ENCODE results near the gene ARFGAP1.

Gene ARFGAP1

DNA sequence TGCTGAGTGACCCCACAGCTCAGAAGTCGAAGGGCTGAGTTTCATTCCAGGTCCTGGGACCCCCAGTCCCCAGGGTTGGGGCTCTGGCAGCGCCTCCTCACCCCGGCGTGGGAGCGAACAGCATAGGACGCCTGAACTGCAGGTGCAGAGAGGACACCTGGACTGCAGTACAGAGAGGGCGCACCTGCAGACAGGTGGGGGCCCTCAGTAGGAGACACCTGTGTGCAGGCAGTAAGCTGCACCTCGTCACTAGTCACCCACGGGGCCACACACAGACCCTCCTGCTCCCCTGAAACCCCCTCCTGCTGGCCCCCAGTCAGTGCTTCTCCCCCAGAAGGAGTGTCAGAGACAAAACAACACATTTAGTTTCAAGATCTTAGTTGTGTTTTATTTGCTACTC is 9.8 kb upstream of the ARFGAP1 start:
- in situ Hi-C loops (cut with HindIII; ENCODE audit: low sequenced_read_pairs) = no loop called here
- TF ChIP-seq, protein P1, sequence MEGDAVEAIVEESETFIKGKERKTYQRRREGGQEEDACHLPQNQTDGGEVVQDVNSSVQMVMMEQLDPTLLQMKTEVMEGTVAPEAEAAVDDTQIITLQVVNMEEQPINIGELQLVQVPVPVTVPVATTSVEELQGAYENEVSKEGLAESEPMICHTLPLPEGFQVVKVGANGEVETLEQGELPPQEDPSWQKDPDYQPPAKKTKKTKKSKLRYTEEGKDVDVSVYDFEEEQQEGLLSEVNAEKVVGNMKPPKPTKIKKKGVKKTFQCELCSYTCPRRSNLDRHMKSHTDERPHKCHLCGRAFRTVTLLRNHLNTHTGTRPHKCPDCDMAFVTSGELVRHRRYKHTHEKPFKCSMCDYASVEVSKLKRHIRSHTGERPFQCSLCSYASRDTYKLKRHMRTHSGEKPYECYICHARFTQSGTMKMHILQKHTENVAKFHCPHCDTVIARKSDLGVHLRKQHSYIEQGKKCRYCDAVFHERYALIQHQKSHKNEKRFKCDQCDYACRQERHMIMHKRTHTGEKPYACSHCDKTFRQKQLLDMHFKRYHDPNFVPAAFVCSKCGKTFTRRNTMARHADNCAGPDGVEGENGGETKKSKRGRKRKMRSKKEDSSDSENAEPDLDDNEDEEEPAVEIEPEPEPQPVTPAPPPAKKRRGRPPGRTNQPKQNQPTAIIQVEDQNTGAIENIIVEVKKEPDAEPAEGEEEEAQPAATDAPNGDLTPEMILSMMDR (IDR thresholded peaks at IDR 0.05; ENCODE audit: low read depth, low read length) = no peak
- no peak overlapping the region for H3K4me3 ChIP-seq (ENCODE audit: low read depth, low read length)
- DNase-seq (ENCODE audit: low read depth, low spot score) = no peak

DNA sequence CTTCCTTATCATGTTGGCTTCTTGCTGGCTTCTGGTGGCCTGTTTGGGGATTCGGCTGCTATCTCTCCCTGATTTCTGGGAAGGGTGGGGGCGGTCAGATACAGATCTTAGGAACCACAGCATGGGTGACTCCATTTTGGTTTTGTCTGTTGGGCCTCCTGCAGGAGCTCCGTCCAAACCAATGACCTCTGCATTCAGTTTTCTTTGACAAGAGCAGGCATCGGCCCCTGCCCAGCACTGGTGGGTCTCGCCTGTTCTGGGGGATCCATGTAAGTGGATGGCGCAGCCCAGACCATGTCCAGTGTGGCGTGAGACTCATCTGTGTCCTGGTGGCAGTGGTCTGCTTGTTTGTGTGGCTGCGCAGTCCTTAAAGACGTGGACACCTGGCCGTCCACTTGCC is 8.6 kb upstream of the ARFGAP1 start:
- TF ChIP-seq, protein P1 (IDR thresholded peaks at IDR 0.05; ENCODE audit: low read depth, low read length) = no peak
- in situ Hi-C loops (cut with HindIII; ENCODE audit: low sequenced_read_pairs) = no loop called here
- no peak overlapping the region for H3K4me3 ChIP-seq (ENCODE audit: low read depth, low read length)
- DNase-seq (ENCODE audit: low read depth, low spot score) = no peak

DNA sequence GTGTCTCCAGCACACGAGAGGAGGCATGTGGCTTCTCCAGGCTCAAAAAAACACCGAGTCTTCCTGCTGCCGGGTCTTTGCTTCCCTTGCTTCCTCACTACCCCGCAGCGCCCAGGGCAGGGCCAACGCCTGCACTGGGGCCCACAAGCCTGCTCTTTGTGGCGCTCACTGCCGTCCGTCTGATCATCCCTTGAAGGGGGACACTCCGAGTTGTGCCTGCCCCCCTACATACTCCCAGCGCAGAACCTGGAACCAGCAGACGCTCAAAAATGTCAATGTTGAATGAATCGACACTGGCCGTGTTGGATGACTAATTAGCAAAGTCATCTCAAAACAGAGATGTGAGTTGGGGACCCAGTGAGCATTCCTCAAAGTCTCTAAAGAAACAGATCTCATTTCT is 8.1 kb upstream of the ARFGAP1 start:
- no peak for DNase-seq (ENCODE audit: low read depth, low spot score)
- TF ChIP-seq, protein P1 (IDR thresholded peaks at IDR 0.05; ENCODE audit: low read depth, low read length) = no peak
- in situ Hi-C loops (cut with HindIII; ENCODE audit: low sequenced_read_pairs) = no loop called here
- H3K4me3 ChIP-seq (ENCODE audit: low read depth, low read length) = no peak overlapping the region

DNA sequence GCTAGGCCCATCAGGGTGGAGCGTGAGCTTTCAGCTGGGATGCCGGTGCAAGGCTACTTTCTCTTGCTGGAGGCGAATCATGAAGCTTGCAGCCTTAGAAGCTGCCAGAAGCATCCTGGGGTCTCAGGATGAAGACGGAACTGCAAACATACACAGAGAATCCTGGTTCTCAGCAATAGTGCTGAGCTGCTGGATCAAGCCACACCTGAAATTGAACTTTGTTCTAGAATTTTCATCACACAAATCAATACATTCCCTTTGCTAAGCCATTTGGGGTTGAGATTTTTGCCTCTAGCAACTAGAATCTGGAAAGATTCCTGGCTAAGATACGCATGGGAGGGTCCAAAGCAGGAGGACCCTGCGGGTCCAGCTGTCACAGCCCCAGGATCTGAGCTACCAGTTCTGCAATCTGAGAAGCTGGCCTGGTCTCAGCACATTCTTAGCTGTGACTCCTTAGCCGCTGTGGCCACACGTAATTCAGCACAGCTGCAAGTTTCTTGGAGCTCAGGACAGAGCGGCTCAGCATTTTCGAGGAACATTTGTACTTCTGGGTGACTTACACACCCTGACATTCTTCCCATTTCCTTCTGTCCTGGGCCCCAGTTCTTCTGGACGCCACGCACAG is 6.6 kb upstream of the ARFGAP1 start:
- H3K4me3 ChIP-seq (ENCODE audit: low read depth, low read length) = no peak overlapping the region
- TF ChIP-seq, protein P1 (IDR thresholded peaks at IDR 0.05; ENCODE audit: low read depth, low read length) = no peak
- no peak for DNase-seq (ENCODE audit: low read depth, low spot score)
- in situ Hi-C loops (cut with HindIII; ENCODE audit: low sequenced_read_pairs) = no loop called here

DNA sequence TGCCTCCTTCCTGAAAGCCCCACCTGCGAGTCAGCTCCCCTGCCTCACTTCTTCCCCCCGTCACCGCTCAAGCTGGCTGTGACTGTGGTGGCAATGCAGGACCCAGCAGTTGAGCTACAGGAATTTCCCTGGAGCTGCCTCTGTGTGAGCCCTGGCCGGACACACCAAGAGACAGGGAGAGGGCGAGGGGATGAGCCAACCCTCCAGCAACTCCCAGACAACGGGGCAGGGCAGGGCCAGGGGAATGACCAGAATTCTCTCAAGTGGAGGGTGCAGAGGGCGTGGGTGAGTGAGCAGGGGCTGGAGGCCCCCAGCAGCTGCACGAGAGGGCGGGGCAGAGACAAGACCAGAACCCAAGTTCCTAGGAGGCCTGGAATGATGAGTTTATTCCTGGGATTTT is 4.9 kb upstream of the ARFGAP1 start:
- in situ Hi-C loops (cut with HindIII; ENCODE audit: low sequenced_read_pairs) = no loop called here
- TF ChIP-seq, protein P1 (IDR thresholded peaks at IDR 0.05; ENCODE audit: low read depth, low read length) = no peak
- no peak for DNase-seq (ENCODE audit: low read depth, low spot score)
- H3K4me3 ChIP-seq (ENCODE audit: low read depth, low read length) = no peak overlapping the region

DNA sequence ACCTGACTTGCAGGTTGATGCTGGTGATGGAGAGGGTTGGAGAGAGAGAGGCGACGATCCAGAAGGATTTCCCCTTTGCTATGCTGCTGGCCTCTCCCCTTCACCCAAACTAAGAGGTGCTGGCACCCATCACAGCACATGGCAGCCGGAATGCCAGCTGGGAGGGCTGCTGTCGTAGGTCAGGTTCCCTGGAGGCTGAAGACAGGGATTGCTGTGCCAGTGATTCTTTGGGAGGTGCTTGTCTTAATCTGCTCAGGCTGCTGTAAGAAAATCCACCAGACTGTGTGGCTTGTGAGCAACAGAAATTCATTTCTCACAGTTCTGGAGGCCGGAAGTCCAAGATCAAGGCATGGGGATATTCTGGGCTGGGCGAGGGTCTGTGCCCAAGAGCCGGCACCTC is 4.4 kb upstream of the ARFGAP1 start:
- in situ Hi-C loops (cut with HindIII; ENCODE audit: low sequenced_read_pairs) = no loop called here
- no peak overlapping the region for H3K4me3 ChIP-seq (ENCODE audit: low read depth, low read length)
- TF ChIP-seq, protein P1 (IDR thresholded peaks at IDR 0.05; ENCODE audit: low read depth, low read length) = no peak
- no peak for DNase-seq (ENCODE audit: low read depth, low spot score)
